Measurements from ENCODE around the gene AOX1. TPM values are rescaled to one million over a fixed set of nuclear protein-coding genes. Genes with fewer than 3 reads are reported as not detected.
"Not testable (repeated sequence)": the region's sequence is repeated elsewhere in the genome, so short reads cannot be mapped to it uniquely, and the experiment has no call there.

Gene AOX1
- polyA plus RNA-seq, 4 donors: 1.7 to 2.8 (median 2.4) TPM

- no peak for DNase-seq (ENCODE audit: low read depth in 4 of 4, low spot score in 3 of 4)
These were observed 39.5 kb downstream of the AOX1 start for GRCh38 chr2:200625282-200625681.

DNA sequence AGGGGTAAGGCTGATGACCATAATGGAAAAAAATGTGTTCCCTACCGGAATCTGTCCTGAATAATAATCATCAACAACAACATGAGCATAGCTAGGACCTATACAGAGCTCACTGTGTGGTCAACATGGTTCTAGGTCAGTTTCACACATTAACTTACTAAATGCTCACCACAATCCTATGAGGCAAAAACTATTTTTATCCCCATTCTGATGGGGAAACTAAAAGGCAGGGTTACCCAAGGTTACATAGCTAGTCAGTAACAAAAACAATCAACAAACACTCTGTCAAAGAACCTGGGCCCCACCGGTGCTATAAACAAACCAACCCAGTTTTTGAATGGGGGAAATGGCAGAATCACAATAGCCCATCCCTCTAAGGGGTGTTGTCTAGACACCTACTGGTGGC lies 40.1 kb downstream of the AOX1 start:
- no peak for DNase-seq (ENCODE audit: low read depth in 4 of 4, low spot score in 3 of 4)

DNA sequence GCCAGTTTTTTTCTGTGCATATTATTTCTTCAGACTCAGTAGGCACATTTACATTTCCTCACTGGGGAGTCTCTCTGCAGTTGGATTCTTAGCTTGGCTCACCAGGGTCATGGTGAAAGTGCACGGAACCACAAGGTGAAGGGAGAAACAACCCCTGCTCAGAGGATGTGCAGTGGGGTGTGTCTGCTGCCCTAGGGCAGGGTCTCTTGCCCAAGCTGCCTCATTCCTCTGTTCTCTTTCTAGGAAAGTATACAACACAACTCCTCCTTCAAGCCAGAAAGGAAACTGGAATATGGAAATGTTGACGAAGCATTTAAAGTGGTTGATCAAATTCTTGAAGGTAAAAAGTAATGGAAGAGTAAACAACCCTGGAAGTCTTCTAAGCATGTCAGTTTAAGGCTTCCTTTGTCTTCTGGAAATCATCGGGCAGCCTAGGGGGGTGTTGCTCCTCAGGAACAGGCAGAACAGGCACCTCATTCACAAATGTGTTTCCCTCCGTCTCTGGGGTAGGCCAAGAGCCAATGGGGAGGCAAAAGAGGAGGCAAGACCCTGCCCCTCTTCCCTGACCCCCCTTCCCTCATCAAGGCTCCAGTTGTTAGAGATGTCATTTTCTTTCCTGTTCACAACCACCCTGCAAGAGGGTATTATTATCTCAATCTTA lies 41.4 kb downstream of the AOX1 start:
- DNase-seq (ENCODE audit: low read depth in 4 of 4, low spot score in 3 of 4): no peak

DNA sequence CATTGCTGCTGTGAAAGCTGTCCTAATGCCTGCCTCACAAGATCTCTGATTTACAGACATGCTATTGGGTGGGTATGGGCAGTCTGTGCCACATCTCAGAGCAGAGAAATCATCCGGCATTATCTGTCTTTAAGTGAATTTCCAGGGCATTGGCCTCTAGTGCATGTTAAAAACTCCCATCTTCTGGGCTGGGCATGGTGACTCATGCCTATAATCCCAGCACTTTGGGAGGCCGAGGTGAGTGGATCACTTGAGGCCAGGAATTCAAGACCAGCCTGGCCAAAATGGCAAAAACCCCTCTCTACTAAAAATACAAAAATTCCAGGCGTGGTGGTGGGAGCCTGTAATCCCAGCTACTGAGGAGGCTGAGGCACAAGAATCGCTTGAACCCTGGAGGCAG lies 42.6 kb downstream of the AOX1 start:
- DNase-seq (ENCODE audit: low read depth in 4 of 4, low spot score in 3 of 4): not testable (repeated sequence)

DNA sequence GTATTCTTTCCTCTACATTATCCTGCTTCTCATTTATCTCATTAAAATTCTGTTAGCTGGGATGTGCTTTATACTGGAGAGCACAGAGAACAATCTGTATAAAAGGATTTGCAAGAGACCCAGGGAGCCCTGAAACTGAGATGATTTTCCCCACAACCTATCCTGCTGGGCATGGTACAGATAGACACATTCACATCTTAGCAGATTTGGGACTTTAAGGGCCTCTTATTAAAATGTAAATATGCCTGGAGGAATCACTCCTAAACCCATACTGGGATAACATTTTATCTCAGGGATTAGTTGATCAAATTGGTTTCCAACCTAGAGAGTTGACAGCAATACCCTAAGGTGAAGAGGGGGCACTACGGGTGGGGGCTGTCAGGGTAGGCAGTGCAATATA lies 45.5 kb downstream of the AOX1 start:
- no peak for DNase-seq (ENCODE audit: low read depth in 4 of 4, low spot score in 3 of 4)

DNA sequence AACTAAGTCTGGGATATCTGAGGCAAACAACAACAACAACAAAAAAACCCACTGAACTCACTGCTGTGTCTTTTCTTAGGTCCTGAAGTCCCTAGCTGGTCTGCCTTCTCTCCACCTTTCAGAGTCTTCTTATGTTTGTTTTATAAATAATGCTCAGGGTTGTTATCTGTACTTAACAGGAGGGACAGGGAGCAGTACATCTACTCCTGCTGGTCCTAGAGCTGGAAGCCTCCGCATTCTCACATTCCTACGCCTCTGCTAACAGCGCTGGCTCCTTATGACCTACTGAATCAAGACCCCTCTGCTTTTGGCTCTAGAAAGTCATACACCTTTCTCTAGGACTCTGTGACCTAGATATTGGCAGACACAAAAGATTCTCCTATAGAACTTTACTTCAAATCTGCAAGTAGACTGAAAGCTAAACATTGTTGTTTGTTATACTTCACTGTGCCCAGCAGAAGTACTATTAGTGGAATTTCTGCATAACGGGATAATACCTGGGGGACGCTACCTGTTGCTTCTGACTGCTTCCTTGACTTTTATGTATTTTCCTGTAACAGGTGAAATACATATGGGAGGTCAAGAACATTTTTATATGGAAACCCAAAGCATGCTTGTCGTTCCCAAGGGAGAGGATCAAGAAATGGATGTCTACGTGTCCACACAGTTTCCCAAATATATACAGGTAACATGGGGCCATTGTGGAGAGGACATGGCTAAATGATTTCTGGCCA lies 48.6 kb downstream of the AOX1 start:
- DNase-seq (ENCODE audit: low read depth in 4 of 4, low spot score in 3 of 4): no peak

GRCh38 chr2:200635251-200635650 lies 49.4 kb downstream of the AOX1 start:
- DNase-seq (ENCODE audit: low read depth in 4 of 4, low spot score in 3 of 4): no peak

- DNase-seq (ENCODE audit: low read depth in 4 of 4, low spot score in 3 of 4): no peak
These were observed 52.1 kb downstream of the AOX1 start for GRCh38 chr2:200637901-200638300.

DNA sequence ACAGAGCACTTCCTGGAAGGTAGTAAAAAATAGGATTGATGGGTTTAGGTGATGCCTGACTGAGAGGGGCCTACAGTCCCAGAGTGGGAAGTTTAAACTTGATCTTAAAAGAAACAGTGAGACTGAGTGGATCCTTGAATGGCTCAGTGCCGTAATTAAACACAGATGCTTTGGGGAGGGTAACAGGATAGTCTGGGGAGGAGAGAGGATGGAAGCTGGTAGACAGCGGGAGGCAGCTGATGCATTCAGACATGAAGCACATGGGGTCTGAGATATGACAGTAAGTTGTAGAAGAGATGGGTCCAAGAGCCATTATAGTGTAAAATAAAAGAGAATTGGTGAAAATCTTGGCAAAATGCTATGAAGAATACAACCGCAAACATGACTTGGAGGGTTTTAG lies 54.4 kb downstream of the AOX1 start:
- DNase-seq (ENCODE audit: low read depth in 4 of 4, low spot score in 3 of 4): no peak

GRCh38 chr2:200640901-200641300 lies 55.1 kb downstream of the AOX1 start:
- DNase-seq (ENCODE audit: low read depth in 4 of 4, low spot score in 3 of 4): no peak

DNA sequence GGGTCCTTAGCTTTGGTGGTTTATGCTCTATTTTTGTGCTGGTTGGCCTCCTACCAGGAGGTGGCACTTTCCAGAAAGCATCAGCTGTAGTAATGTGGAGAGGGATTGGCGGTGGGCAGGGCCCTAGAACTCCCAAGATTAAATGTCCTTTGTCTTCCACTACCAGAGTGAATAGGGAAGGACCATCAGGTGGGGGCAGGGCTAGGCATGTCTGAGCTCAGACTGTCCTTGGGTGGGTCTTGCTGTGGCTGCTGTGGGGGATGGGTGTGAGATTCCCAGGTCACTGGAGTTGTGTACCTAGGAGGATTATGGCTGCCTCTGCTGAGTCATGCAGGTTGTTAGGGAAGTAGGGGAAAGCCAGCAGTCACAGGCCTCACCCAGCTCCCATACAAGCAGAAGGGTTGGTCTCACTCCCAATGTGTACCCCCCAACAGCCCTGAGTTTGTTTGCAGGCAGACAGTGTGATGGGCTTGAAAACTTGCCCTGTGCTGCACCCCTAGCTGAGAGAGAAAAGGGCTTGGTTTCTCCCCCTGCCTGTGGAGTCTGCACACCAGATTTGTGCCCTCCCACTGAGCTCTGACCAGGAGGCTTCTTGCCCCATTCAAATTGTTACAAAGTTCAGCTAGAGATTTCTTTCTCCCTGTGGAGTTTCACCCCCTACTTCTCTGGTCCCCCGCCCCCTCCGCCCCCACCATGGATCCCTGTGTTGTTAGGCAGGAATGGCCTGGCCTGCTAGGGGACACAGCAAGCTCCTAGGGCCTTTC lies 62.9 kb downstream of the AOX1 start:
- DNase-seq (ENCODE audit: low read depth in 4 of 4, low spot score in 3 of 4): not testable (repeated sequence)

- DNase-seq (ENCODE audit: low read depth in 4 of 4, low spot score in 3 of 4): no peak
These were observed 63.9 kb downstream of the AOX1 start for GRCh38 chr2:200649724-200650123.

GRCh38 chr2:200650195-200650594 lies 64.4 kb downstream of the AOX1 start:
- DNase-seq (ENCODE audit: low read depth in 4 of 4, low spot score in 3 of 4): no peak

- no peak for DNase-seq (ENCODE audit: low read depth in 4 of 4, low spot score in 3 of 4)
These were observed 66.3 kb downstream of the AOX1 start for GRCh38 chr2:200652158-200652557.

DNA sequence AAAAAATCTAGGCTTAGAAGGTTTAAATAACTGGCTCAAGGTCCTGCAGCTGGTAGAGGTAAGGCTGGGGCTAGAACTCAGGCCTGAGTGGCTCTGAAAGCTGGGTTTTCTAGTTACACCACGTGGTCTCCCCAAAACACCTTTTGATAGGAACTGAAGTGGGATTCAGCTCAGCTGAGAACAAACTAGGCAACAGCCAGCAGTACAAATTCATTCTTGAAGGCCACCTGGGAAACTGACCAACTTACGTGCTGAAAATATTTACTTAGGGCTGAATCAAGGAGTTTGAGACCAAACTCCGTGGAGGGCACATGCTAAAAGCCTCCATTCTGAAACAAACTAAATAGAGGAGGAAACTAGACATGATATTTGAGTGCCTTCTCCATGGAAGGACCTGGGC lies 67.2 kb downstream of the AOX1 start:
- DNase-seq (ENCODE audit: low read depth in 4 of 4, low spot score in 3 of 4): no peak

DNA sequence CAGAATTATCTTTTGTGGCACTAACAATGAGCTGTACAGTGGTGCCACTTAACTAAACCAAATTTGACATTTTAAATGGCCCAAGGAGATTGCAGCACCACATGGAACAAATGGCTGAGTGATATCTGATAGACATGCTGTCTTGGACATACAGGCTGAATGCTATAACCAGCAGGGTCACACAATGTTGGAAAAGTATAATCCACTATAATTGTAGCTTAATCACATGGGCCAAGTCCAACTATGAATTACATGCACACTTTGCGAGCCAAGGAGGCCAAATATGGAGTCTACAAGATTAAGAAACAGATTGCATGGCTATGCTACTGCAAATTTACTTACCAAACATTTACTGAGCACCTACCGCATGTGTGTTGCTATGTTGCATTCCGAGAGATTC lies 69.0 kb downstream of the AOX1 start:
- no peak for DNase-seq (ENCODE audit: low read depth in 4 of 4, low spot score in 3 of 4)

DNA sequence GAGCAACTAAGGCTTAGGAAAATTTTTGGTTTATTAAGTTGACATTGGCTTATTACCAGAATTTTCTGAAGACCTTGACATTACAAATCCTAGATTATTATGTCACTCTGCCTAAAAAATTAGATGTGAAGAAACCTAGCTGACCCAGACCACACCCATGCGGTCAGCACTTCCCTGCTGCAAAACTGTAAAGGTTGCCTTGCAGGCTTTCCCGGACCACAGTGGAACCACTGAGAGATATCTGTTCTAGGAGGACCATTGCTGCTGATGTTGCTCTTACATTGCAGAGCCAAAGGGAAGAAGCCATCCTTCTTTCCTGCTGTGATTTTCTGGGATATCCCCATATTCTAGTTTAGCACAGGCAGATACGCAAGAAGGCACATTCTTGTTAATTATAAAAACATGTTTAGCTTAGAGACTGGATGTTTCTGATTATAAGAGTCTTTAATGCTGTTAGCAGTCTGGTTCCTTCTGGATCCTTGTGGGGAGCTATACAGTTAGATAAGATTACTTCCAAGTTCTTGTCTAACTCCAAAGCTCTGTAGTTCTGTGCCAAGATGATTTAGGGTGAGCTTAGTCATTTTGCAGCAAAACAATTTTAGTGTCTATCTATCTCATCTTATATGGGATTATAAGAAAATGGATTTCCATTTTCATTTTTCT lies 70.2 kb downstream of the AOX1 start:
- DNase-seq (ENCODE audit: low read depth in 4 of 4, low spot score in 3 of 4): no peak

GRCh38 chr2:200658278-200658864 lies 72.6 kb downstream of the AOX1 start:
- DNase-seq (ENCODE audit: low read depth in 4 of 4, low spot score in 3 of 4): no peak

- no peak for DNase-seq (ENCODE audit: low read depth in 4 of 4, low spot score in 3 of 4)
These were observed 73.6 kb downstream of the AOX1 start for GRCh38 chr2:200659410-200659809.

- no peak for DNase-seq (ENCODE audit: low read depth in 4 of 4, low spot score in 3 of 4)
These were observed 75.7 kb downstream of the AOX1 start for GRCh38 chr2:200661477-200661876.

- DNase-seq (ENCODE audit: low read depth in 4 of 4, low spot score in 3 of 4): no peak
These were observed 76.9 kb downstream of the AOX1 start for GRCh38 chr2:200662727-200663126.
